Endodermal cell (in vitro differentiated cells): Measurements from ENCODE around the gene KDM1A. TPM values are rescaled to one million over a fixed set of nuclear protein-coding genes. Genes with fewer than 3 reads are reported as not detected.

Experiments used
- DNase-seq: peaks from one replicate; pipeline ENCODE4 v3.0.0-alpha.2; 2017
- H3K27ac ChIP-seq: 2 replicates; pipeline ENCODE4 v1.5.1; 2013; ENCODE audit warnings: mild to moderate bottlenecking, low read depth, low read length, moderate library complexity
- H3K27me3 ChIP-seq: 2 replicates; pipeline ENCODE4 v1.6.1; 2013; ENCODE audit warnings: mild to moderate bottlenecking, low read length, moderate library complexity; ENCODE audit not compliant: insufficient read depth, control insufficient read depth, poor library complexity, severe bottlenecking
- H3K36me3 ChIP-seq: 2 replicates; pipeline ENCODE4 v1.7.0; 2013; ENCODE audit warnings: mild to moderate bottlenecking, low read length, moderate library complexity; ENCODE audit not compliant: control insufficient read depth, insufficient read depth
- H3K4me1 ChIP-seq: one replicate; pipeline ENCODE4 v1.7.0; 2013; ENCODE audit warnings: low read length; ENCODE audit not compliant: control insufficient read depth, insufficient read depth
- H3K4me3 ChIP-seq: 2 replicates; pipeline ENCODE4 v1.5.1; 2013; ENCODE audit warnings: mild to moderate bottlenecking, low read length, moderate library complexity
- H3K9ac ChIP-seq: 2 replicates; pipeline ENCODE4 v1.6.1; 2013; ENCODE audit warnings: mild to moderate bottlenecking, low read length, moderate library complexity; ENCODE audit not compliant: poor library complexity, severe bottlenecking; ENCODE audit errors: extremely low read depth
- H3K9me3 ChIP-seq: 2 replicates; pipeline ENCODE4 v1.6.1; 2013; ENCODE audit warnings: mild to moderate bottlenecking, low read length, moderate library complexity; ENCODE audit not compliant: control insufficient read depth
- H3K27ac Mint-ChIP-seq: 2 replicates; pipeline ENCODE4 v1.8.0; 2020; ENCODE audit warnings: mixed read lengths
- H3K27me3 Mint-ChIP-seq: 2 replicates; pipeline ENCODE4 v1.8.0; 2021; ENCODE audit warnings: mild to moderate bottlenecking, mixed read lengths; ENCODE audit not compliant: insufficient read depth
- H3K36me3 Mint-ChIP-seq: 2 replicates; pipeline ENCODE4 v1.8.0; 2020; ENCODE audit warnings: low read depth, mixed read lengths
- H3K4me1 Mint-ChIP-seq: 2 replicates; pipeline ENCODE4 v1.8.0; 2020; ENCODE audit warnings: mixed read lengths
- H3K4me3 Mint-ChIP-seq: 2 replicates; pipeline ENCODE4 v1.8.0; 2020; ENCODE audit warnings: mild to moderate bottlenecking, moderate library complexity, mixed read lengths
- H3K9me3 Mint-ChIP-seq: 2 replicates; pipeline ENCODE4 v1.8.0; 2020; ENCODE audit warnings: mild to moderate bottlenecking, mixed read lengths
- CTCF ChIP-seq: fragments of 200-600 bp; sonication (generic); conservative IDR thresholded peaks from 2 replicates; pipeline ENCODE4 v1.5.0; 2021; ENCODE audit warnings: antibody characterized with exemption, mild to moderate bottlenecking
- WGBS, 2 experiments: methylation state at CpG; one replicate each; pipeline versions ENCODE4 v1.1.5 to v1.1.7; 2013; ENCODE audit warnings: missing lambda C conversion rate in 2 of 2, mixed read lengths in 1 of 2; ENCODE audit not compliant: insufficient coverage in 1 of 2, insufficient read length in 1 of 2; 5-methylcytosine and 5-hydroxymethylcytosine counted together
- total RNA-seq, 2 donors: library from RNA; stranded (reverse); fragmentation: NEBNext Ultra II Directional in 1 of 2; extraction: Animal tissue kit (Norgen Biotek cat#: 25700) in 1 of 2; gene quantifications; 2 replicates in 1 of 2; 3 replicates in 1 of 2; pipeline ENCODE4 v1.2.1, GENCODE V29; 2021

KDM1A gene
- total RNA-seq, 2 donors from 2014 or later = 153 to 204 TPM

- WGBS, 2 experiments = 90 to 93% methylated on average over 6 to 7 of the region's 7 CpGs
- Mint-ChIP-seq H3K4me1 (peaks cover 24% of the 10 kb centered on the region), H3K9me3 (no peaks in the 10 kb centered on the region), H3K36me3 (peaks cover 4% of the 10 kb centered on the region), H3K27me3 (peaks cover 10% of the 10 kb centered on the region), H3K4me3 (no peak overlapping the region), H3K27ac (no peak overlapping the region)
- Histone ChIP-seq H3K36me3 (peaks cover 9% of the 10 kb centered on the region), H3K9ac (no peak overlapping the region), H3K27ac (no peak overlapping the region), H3K27me3 (peaks cover 40% of the 10 kb centered on the region), H3K4me1 (peaks cover 9% of the 10 kb centered on the region), H3K4me3 (no peak overlapping the region), H3K9me3 (no peaks in the 10 kb centered on the region)
- no peak for DNase-seq
- no peak for TF ChIP-seq CTCF
Measured at GRCh38 chr1:23039308-23039826, 20.1 kb downstream of the KDM1A start.

GRCh38 chr1:23040509-23040908 lies 21.2 kb downstream of the KDM1A start:
- Mint-ChIP-seq H3K4me3 (no peak overlapping the region), H3K27me3 (peaks cover 9% of the 10 kb centered on the region), H3K27ac (no peak overlapping the region), H3K9me3 (no peaks in the 10 kb centered on the region), H3K4me1 (peaks cover 22% of the 10 kb centered on the region), H3K36me3 (peaks cover 11% of the 10 kb centered on the region)
- no peak for DNase-seq
- Histone ChIP-seq H3K36me3 (peaks cover 18% of the 10 kb centered on the region), H3K4me1 (peaks cover 9% of the 10 kb centered on the region), H3K27me3 (peaks cover 30% of the 10 kb centered on the region), H3K9ac (no peak overlapping the region), H3K27ac (no peak overlapping the region), H3K4me3 (no peak overlapping the region), H3K9me3 (no peaks in the 10 kb centered on the region)
- no peak for TF ChIP-seq CTCF
- WGBS, 2 experiments = 88 to 97% methylated on average over 4 to 5 of the region's 5 CpGs

DNA sequence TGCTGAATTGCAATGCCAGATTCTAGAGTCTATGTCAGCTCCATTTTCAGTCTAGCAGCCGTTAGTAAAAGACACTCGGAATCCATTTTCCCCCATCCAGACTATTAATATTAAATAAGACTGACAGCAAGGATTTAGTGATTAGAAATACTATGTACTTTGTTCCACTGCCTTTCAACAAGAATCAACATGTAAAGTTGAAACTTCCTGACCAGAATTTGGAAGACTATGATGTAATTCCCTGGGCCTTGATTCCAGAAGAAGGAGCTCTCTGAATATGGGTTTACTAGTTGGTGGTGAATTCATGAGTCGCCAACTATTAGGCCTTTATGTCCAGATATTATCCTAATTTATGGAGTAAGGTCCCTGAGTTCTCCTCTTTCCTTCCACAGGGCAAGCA lies 24.8 kb downstream of the KDM1A start:
- Histone ChIP-seq H3K9ac (no peak overlapping the region), H3K27me3 (peaks cover 3% of the 10 kb centered on the region), H3K9me3 (no peaks in the 10 kb centered on the region), H3K36me3 (peaks cover 33% of the 10 kb centered on the region), H3K4me1 (peaks cover 6% of the 10 kb centered on the region), H3K27ac (no peak overlapping the region), H3K4me3 (no peak overlapping the region)
- H3K4me1 Mint-ChIP-seq = peaks cover 12% of the 10 kb centered on the region
- no peaks in the 10 kb centered on the region for H3K9me3 Mint-ChIP-seq
- DNase-seq = no peak
- WGBS, 2 experiments = 95 to 100% methylated on average over 2 to 3 of the region's 3 CpGs
- no peak overlapping the region for H3K4me3 Mint-ChIP-seq
- TF ChIP-seq CTCF = no peak
- H3K27me3 Mint-ChIP-seq = no peaks in the 10 kb centered on the region
- no peak overlapping the region for H3K27ac Mint-ChIP-seq
- peaks cover 13% of the 10 kb centered on the region for H3K36me3 Mint-ChIP-seq
